C4-2B (cell line): ENCODE measurements around the gene ITIH2.

Source experiments
- ZFX ChIP-seq: fragments of 450-650 bp; IDR thresholded peaks from 2 replicates; pipeline ENCODE4 v1.6.1; 2017
- TF ChIP-seq, protein P1 (sequence below): fragments of 450-650 bp; conservative IDR thresholded peaks from 2 replicates; pipeline ENCODE4 v1.5.1; 2017; ENCODE audit warnings: mild to moderate bottlenecking

DNA sequence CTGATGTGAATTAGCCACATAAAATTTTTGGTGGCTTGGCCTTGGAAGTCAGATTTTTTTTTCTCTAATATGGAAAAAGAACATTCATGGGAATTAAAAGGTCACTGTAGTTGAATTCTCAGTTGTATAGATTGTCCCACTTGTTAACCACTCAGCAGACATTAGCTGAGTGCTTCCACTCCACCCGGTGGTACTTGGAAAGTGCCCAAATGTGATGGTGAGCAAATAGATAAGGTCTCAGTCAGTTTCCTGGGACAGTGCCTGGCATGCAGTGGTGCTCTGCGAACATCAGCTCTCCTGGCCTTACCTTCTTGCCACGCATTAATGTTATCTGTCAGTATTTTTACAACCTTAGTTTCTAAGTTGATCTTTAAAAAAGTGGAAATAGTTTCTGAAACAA, 86.3 kb downstream of the ITIH2 start:
- TF ChIP-seq, protein P1, sequence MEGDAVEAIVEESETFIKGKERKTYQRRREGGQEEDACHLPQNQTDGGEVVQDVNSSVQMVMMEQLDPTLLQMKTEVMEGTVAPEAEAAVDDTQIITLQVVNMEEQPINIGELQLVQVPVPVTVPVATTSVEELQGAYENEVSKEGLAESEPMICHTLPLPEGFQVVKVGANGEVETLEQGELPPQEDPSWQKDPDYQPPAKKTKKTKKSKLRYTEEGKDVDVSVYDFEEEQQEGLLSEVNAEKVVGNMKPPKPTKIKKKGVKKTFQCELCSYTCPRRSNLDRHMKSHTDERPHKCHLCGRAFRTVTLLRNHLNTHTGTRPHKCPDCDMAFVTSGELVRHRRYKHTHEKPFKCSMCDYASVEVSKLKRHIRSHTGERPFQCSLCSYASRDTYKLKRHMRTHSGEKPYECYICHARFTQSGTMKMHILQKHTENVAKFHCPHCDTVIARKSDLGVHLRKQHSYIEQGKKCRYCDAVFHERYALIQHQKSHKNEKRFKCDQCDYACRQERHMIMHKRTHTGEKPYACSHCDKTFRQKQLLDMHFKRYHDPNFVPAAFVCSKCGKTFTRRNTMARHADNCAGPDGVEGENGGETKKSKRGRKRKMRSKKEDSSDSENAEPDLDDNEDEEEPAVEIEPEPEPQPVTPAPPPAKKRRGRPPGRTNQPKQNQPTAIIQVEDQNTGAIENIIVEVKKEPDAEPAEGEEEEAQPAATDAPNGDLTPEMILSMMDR = no peak
- TF ChIP-seq ZFX = no peak
